T-helper 1 cell treated with Interleukin-12 subunit alpha and Interleukin-12 subunit beta and Interleukin-4 antibody, amounts not matched to agents 30 μg/mL and 1 μg/mL, for 36 hours (primary cell): ENCODE measurements around the gene FAM222A.

Source experiments
- H3K27ac Mint-ChIP-seq: one replicate; pipeline ENCODE4 v1.8.0; 2021; ENCODE audit warnings: mild to moderate bottlenecking, mixed read lengths
- H3K27me3 Mint-ChIP-seq: one replicate; pipeline ENCODE4 v1.8.0; 2021; ENCODE audit warnings: low read depth, mixed read lengths
- H3K36me3 Mint-ChIP-seq: one replicate; pipeline ENCODE4 v1.8.0; 2021; ENCODE audit warnings: low read depth, mixed read lengths
- H3K4me1 Mint-ChIP-seq: one replicate; pipeline ENCODE4 v1.8.0; 2021; ENCODE audit warnings: low read depth, mixed read lengths
- H3K4me3 Mint-ChIP-seq: one replicate; pipeline ENCODE4 v1.8.0; 2021; ENCODE audit warnings: mild to moderate bottlenecking, moderate library complexity, mixed read lengths
- H3K9me3 Mint-ChIP-seq: one replicate; pipeline ENCODE4 v1.8.0; 2021; ENCODE audit warnings: mixed read lengths

Gene FAM222A

GRCh38 chr12:109783135-109783964 lies 69.7 kb downstream of the FAM222A start:
- Mint-ChIP-seq H3K4me1 (no peaks in the 10 kb centered on the region), H3K9me3 (no peaks in the 10 kb centered on the region), H3K27ac (no peak overlapping the region), H3K36me3 (no peaks in the 10 kb centered on the region), H3K27me3 (no peaks in the 10 kb centered on the region), H3K4me3 (no peak overlapping the region)

- no peaks in the 10 kb centered on the region for H3K36me3 Mint-ChIP-seq
- H3K27ac Mint-ChIP-seq: no peak overlapping the region
- no peak overlapping the region for H3K4me3 Mint-ChIP-seq
- no peaks in the 10 kb centered on the region for H3K4me1 Mint-ChIP-seq
- H3K27me3 Mint-ChIP-seq: no peaks in the 10 kb centered on the region
- H3K9me3 Mint-ChIP-seq: no peaks in the 10 kb centered on the region
Observed at GRCh38 chr12:109783965-109784244, 70.3 kb downstream of the FAM222A start.

- no peaks in the 10 kb centered on the region for H3K36me3 Mint-ChIP-seq
- H3K4me1 Mint-ChIP-seq: no peaks in the 10 kb centered on the region
- H3K9me3 Mint-ChIP-seq: no peaks in the 10 kb centered on the region
- no peak overlapping the region for H3K27ac Mint-ChIP-seq
- no peak overlapping the region for H3K4me3 Mint-ChIP-seq
- no peaks in the 10 kb centered on the region for H3K27me3 Mint-ChIP-seq
Observed at GRCh38 chr12:109785854-109786253, 72.2 kb downstream of the FAM222A start.

GRCh38 chr12:109786799-109787198 lies 73.2 kb downstream of the FAM222A start:
- Mint-ChIP-seq H3K4me3 (no peak overlapping the region), H3K9me3 (no peaks in the 10 kb centered on the region), H3K36me3 (no peaks in the 10 kb centered on the region), H3K27me3 (no peaks in the 10 kb centered on the region), H3K27ac (no peak overlapping the region), H3K4me1 (no peaks in the 10 kb centered on the region)

GRCh38 chr12:109789526-109790048 lies 76.0 kb downstream of the FAM222A start:
- no peak overlapping the region for H3K4me3 Mint-ChIP-seq
- H3K27me3 Mint-ChIP-seq: no peaks in the 10 kb centered on the region
- H3K4me1 Mint-ChIP-seq: no peaks in the 10 kb centered on the region
- H3K27ac Mint-ChIP-seq: no peak overlapping the region
- no peaks in the 10 kb centered on the region for H3K36me3 Mint-ChIP-seq
- H3K9me3 Mint-ChIP-seq: no peaks in the 10 kb centered on the region

- H3K4me1 Mint-ChIP-seq: no peaks in the 10 kb centered on the region
- H3K4me3 Mint-ChIP-seq: no peak overlapping the region
- no peak overlapping the region for H3K27ac Mint-ChIP-seq
- no peaks in the 10 kb centered on the region for H3K9me3 Mint-ChIP-seq
- no peaks in the 10 kb centered on the region for H3K36me3 Mint-ChIP-seq
- H3K27me3 Mint-ChIP-seq: no peaks in the 10 kb centered on the region
Observed at GRCh38 chr12:109792992-109793391, 79.4 kb downstream of the FAM222A start.

GRCh38 chr12:109793411-109793810 lies 79.8 kb downstream of the FAM222A start:
- H3K9me3 Mint-ChIP-seq: no peaks in the 10 kb centered on the region
- no peaks in the 10 kb centered on the region for H3K4me1 Mint-ChIP-seq
- H3K4me3 Mint-ChIP-seq: no peak overlapping the region
- no peaks in the 10 kb centered on the region for H3K36me3 Mint-ChIP-seq
- H3K27ac Mint-ChIP-seq: no peak overlapping the region
- H3K27me3 Mint-ChIP-seq: no peaks in the 10 kb centered on the region

GRCh38 chr12:109793826-109794501 lies 80.3 kb downstream of the FAM222A start:
- Mint-ChIP-seq H3K27ac (no peak overlapping the region), H3K4me3 (no peak overlapping the region), H3K9me3 (no peaks in the 10 kb centered on the region), H3K27me3 (no peaks in the 10 kb centered on the region), H3K36me3 (no peaks in the 10 kb centered on the region), H3K4me1 (no peaks in the 10 kb centered on the region)

GRCh38 chr12:109795023-109795422 lies 81.4 kb downstream of the FAM222A start:
- no peaks in the 10 kb centered on the region for H3K27me3 Mint-ChIP-seq
- no peaks in the 10 kb centered on the region for H3K36me3 Mint-ChIP-seq

GRCh38 chr12:109796057-109796456 lies 82.4 kb downstream of the FAM222A start:
- Mint-ChIP-seq H3K9me3 (no peaks in the 10 kb centered on the region), H3K27me3 (no peaks in the 10 kb centered on the region), H3K4me3 (no peak overlapping the region), H3K4me1 (no peaks in the 10 kb centered on the region), H3K36me3 (no peaks in the 10 kb centered on the region), H3K27ac (no peak overlapping the region)

More at GRCh38 chr12:109795023-109795422, 81.4 kb downstream of the FAM222A start:
- no peaks in the 10 kb centered on the region for H3K4me1 Mint-ChIP-seq
- no peaks in the 10 kb centered on the region for H3K9me3 Mint-ChIP-seq
- H3K4me3 Mint-ChIP-seq: no peak overlapping the region
- no peak overlapping the region for H3K27ac Mint-ChIP-seq

- Mint-ChIP-seq H3K4me1 (no peaks in the 10 kb centered on the region), H3K4me3 (no peak overlapping the region), H3K27me3 (no peaks in the 10 kb centered on the region), H3K9me3 (no peaks in the 10 kb centered on the region), H3K36me3 (no peaks in the 10 kb centered on the region), H3K27ac (no peak overlapping the region)
Observed at GRCh38 chr12:109797905-109798669, 84.5 kb downstream of the FAM222A start.

- no peaks in the 10 kb centered on the region for H3K27me3 Mint-ChIP-seq
- H3K9me3 Mint-ChIP-seq: no peaks in the 10 kb centered on the region
- no peak overlapping the region for H3K27ac Mint-ChIP-seq
- H3K36me3 Mint-ChIP-seq: no peaks in the 10 kb centered on the region
- no peaks in the 10 kb centered on the region for H3K4me1 Mint-ChIP-seq
- H3K4me3 Mint-ChIP-seq: no peak overlapping the region
Observed at GRCh38 chr12:109798691-109799090, 85.1 kb downstream of the FAM222A start.

- Mint-ChIP-seq H3K36me3 (no peaks in the 10 kb centered on the region), H3K27me3 (no peaks in the 10 kb centered on the region), H3K27ac (no peak overlapping the region), H3K9me3 (no peaks in the 10 kb centered on the region), H3K4me3 (no peak overlapping the region), H3K4me1 (no peaks in the 10 kb centered on the region)
Observed at GRCh38 chr12:109800536-109800935, 86.9 kb downstream of the FAM222A start.

- Mint-ChIP-seq H3K36me3 (no peaks in the 10 kb centered on the region), H3K4me3 (no peak overlapping the region), H3K4me1 (no peaks in the 10 kb centered on the region), H3K27me3 (no peaks in the 10 kb centered on the region), H3K27ac (no peak overlapping the region), H3K9me3 (no peaks in the 10 kb centered on the region)
Observed at GRCh38 chr12:109802828-109803227, 89.2 kb downstream of the FAM222A start.

- Mint-ChIP-seq H3K27ac (no peak overlapping the region), H3K4me3 (no peak overlapping the region), H3K9me3 (no peaks in the 10 kb centered on the region)
Observed at GRCh38 chr12:109803678-109804077, 90.1 kb downstream of the FAM222A start.

More at GRCh38 chr12:109803678-109804077, 90.1 kb downstream of the FAM222A start:
- H3K4me1 Mint-ChIP-seq: no peaks in the 10 kb centered on the region
- H3K36me3 Mint-ChIP-seq: no peaks in the 10 kb centered on the region
- H3K27me3 Mint-ChIP-seq: no peaks in the 10 kb centered on the region
